HG03175 (cell line): ENCODE measurements around the gene FBXO24.
A peak's percentile ranks its signal among the peaks of the same experiment; 100 is the strongest.
"Not testable (repeated sequence)": the region's sequence is repeated elsewhere in the genome, so short reads cannot be mapped to it uniquely, and the experiment has no call there.

Experiments used
- ATAC-seq: cut with Tn5 transposase; IDR thresholded peaks from one replicate; pipeline ENCODE4 v1.9.1; 2021; ENCODE audit warnings: mild to moderate bottlenecking, moderate library complexity; ENCODE audit not compliant: unreplicated experiment

The FBXO24 gene

GRCh38 chr7:100559127-100559526, 27.0 kb upstream of the FBXO24 start:
- ATAC-seq = no peak

- ATAC-seq = no peak
These were observed 24.5 kb upstream of the FBXO24 start for GRCh38 chr7:100561491-100562194.

GRCh38 chr7:100562195-100563099, 23.7 kb upstream of the FBXO24 start:
- no peak for ATAC-seq

- no peak for ATAC-seq
These were observed 23.0 kb upstream of the FBXO24 start for GRCh38 chr7:100563100-100563564.

GRCh38 chr7:100563809-100564400, 22.2 kb upstream of the FBXO24 start:
- no peak for ATAC-seq

- ATAC-seq = not testable (repeated sequence)
These were observed 21.7 kb upstream of the FBXO24 start for GRCh38 chr7:100564405-100564804.

- no peak for ATAC-seq
These were observed 21.0 kb upstream of the FBXO24 start for GRCh38 chr7:100565133-100565571.

GRCh38 chr7:100566018-100566531, 20.1 kb upstream of the FBXO24 start:
- ATAC-seq = no peak

- ATAC-seq = peak; percentile 9
These were observed 18.9 kb upstream of the FBXO24 start for GRCh38 chr7:100567031-100567730.

GRCh38 chr7:100567751-100568175, 18.4 kb upstream of the FBXO24 start:
- ATAC-seq = peak; percentile 55

- no peak for ATAC-seq
These were observed 17.8 kb upstream of the FBXO24 start for GRCh38 chr7:100568176-100568895.

- ATAC-seq = no peak
These were observed 17.0 kb upstream of the FBXO24 start for GRCh38 chr7:100568896-100569844.

- no peak for ATAC-seq
These were observed 14.9 kb upstream of the FBXO24 start for GRCh38 chr7:100570954-100571828.

- no peak for ATAC-seq
These were observed 14.4 kb upstream of the FBXO24 start for GRCh38 chr7:100571829-100572116.

- no peak for ATAC-seq
These were observed 13.7 kb upstream of the FBXO24 start for GRCh38 chr7:100572281-100572948.

- no peak for ATAC-seq
These were observed 13.0 kb upstream of the FBXO24 start for GRCh38 chr7:100572949-100573675.
